Measurements from ENCODE around the gene EVC2.

The EVC2 gene

GRCh38 chr4:5524446-5525299 is 183.7 kb downstream of the EVC2 start:
- DNase-seq, result no peak
- Histone ChIP-seq H3K36me3 (replicated peaks; ENCODE audit: insufficient read depth, low read length) (no peaks in the 10 kb centered on the region), H3K27me3 (replicated peaks; ENCODE audit: insufficient read depth, low read length) (no peaks in the 10 kb centered on the region), H3K4me3 (ENCODE audit: low read length) (no peak overlapping the region), H3K79me2 (ENCODE audit: low read length) (no peaks in the 10 kb centered on the region), H3K9me2 (replicated peaks; ENCODE audit: insufficient read depth, low read length) (no peaks in the 10 kb centered on the region), H4K20me1 (ENCODE audit: insufficient read depth, low read length) (no peaks in the 10 kb centered on the region), H3F3A (ENCODE audit: insufficient read depth, low read length) (no peaks in the 10 kb centered on the region), H3K4me2 (ENCODE audit: low read depth, low read length) (no peak overlapping the region), H3K9ac (ENCODE audit: low read length) (no peak overlapping the region), H3K27ac (ENCODE audit: low read length) (no peak overlapping the region), H2AFZ (ENCODE audit: low read length) (no peak overlapping the region), H3K9me3 (replicated peaks; ENCODE audit: insufficient read depth, low read length) (no peaks in the 10 kb centered on the region), H3K4me1 (ENCODE audit: low read length) (no peaks in the 10 kb centered on the region)
- TF ChIP-seq CTCF (IDR thresholded peaks at IDR 0.05; ENCODE audit: low read length) (no peak), EZH2 (optimal IDR thresholded peaks at IDR 0.05; ENCODE audit: low read depth, low read length) (no peak), EZH2phosphoT487 (IDR thresholded peaks at IDR 0.05; ENCODE audit: low read length) (no peak)

DNA sequence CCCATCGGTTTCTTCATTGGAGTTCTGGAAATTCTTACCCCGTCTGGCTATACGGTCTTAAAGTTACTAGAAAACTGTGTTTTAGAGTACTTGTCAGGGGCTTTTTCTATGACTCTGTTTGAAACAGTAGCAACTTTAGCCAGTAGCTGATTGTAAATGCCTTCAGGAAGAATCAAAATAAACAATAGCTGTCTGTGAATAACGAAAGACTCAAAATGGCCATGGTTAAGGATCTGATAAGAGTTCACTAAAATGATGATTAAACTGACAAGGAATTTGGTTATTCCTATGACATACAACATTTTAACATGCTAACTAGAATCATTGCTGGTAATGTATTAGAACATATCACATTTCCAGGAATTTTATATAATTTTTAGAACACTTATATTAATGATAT is 191.0 kb downstream of the EVC2 start:
- TF ChIP-seq CTCF (IDR thresholded peaks at IDR 0.05; ENCODE audit: low read length) (no peak), EZH2 (optimal IDR thresholded peaks at IDR 0.05; ENCODE audit: low read depth, low read length) (no peak), EZH2phosphoT487 (IDR thresholded peaks at IDR 0.05; ENCODE audit: low read length) (no peak)
- Histone ChIP-seq H3K4me1 (ENCODE audit: low read length) (no peaks in the 10 kb centered on the region), H4K20me1 (ENCODE audit: insufficient read depth, low read length) (no peaks in the 10 kb centered on the region), H3K9me2 (replicated peaks; ENCODE audit: insufficient read depth, low read length) (no peaks in the 10 kb centered on the region), H3K9me3 (replicated peaks; ENCODE audit: insufficient read depth, low read length) (no peaks in the 10 kb centered on the region), H3K9ac (ENCODE audit: low read length) (no peak overlapping the region), H3K27ac (ENCODE audit: low read length) (no peak overlapping the region), H3K27me3 (replicated peaks; ENCODE audit: insufficient read depth, low read length) (no peaks in the 10 kb centered on the region), H3K36me3 (replicated peaks; ENCODE audit: insufficient read depth, low read length) (no peaks in the 10 kb centered on the region), H3K4me3 (ENCODE audit: low read length) (no peak overlapping the region), H3K4me2 (ENCODE audit: low read depth, low read length) (no peak overlapping the region), H3F3A (ENCODE audit: insufficient read depth, low read length) (no peaks in the 10 kb centered on the region), H3K79me2 (ENCODE audit: low read length) (no peaks in the 10 kb centered on the region), H2AFZ (ENCODE audit: low read length) (no peak overlapping the region)
- no peak for DNase-seq

DNA sequence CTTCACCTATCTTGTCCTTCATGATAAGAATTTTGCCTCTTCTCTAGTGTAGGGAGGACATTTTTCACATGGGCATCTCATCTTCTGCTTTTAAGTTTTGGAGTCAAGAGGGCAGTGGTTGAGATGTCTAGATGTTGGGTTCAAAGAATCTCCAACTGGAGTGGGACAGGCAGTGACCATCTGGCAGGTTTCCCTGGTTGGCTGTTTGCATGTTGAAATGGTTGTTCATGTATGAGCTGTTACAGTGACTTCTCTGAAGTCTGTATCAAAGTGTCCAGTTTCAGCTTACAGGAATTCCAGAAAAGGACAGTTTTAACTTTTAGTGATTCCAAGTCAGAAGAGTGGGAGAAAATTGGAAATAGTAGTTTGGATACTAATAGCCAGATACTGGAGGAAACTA is 192.7 kb downstream of the EVC2 start:
- Histone ChIP-seq H3K27me3 (replicated peaks; ENCODE audit: insufficient read depth, low read length) (no peaks in the 10 kb centered on the region), H3K27ac (ENCODE audit: low read length) (no peak overlapping the region), H3K4me2 (ENCODE audit: low read depth, low read length) (no peak overlapping the region)

More for the DNA sequence above, 192.7 kb downstream of the EVC2 start:
- no peak overlapping the region for H3K9ac ChIP-seq (ENCODE audit: low read length)
- no peaks in the 10 kb centered on the region for H3K9me2 ChIP-seq (replicated peaks; ENCODE audit: insufficient read depth, low read length)
- no peak overlapping the region for H3K4me3 ChIP-seq (ENCODE audit: low read length)
- H4K20me1 ChIP-seq (ENCODE audit: insufficient read depth, low read length), result no peaks in the 10 kb centered on the region
- TF ChIP-seq EZH2phosphoT487 (IDR thresholded peaks at IDR 0.05; ENCODE audit: low read length) (no peak), EZH2 (optimal IDR thresholded peaks at IDR 0.05; ENCODE audit: low read depth, low read length) (no peak), CTCF (IDR thresholded peaks at IDR 0.05; ENCODE audit: low read length) (no peak)
- H3K79me2 ChIP-seq (ENCODE audit: low read length), result no peaks in the 10 kb centered on the region
- H3F3A ChIP-seq (ENCODE audit: insufficient read depth, low read length), result no peaks in the 10 kb centered on the region
- no peaks in the 10 kb centered on the region for H3K36me3 ChIP-seq (replicated peaks; ENCODE audit: insufficient read depth, low read length)
- H3K4me1 ChIP-seq (ENCODE audit: low read length), result no peaks in the 10 kb centered on the region
- no peak overlapping the region for H2AFZ ChIP-seq (ENCODE audit: low read length)
- no peaks in the 10 kb centered on the region for H3K9me3 ChIP-seq (replicated peaks; ENCODE audit: insufficient read depth, low read length)
- no peak for DNase-seq

Data from MM.1S (cell line).